ENCODE data around the gene CACTIN.

DNA sequence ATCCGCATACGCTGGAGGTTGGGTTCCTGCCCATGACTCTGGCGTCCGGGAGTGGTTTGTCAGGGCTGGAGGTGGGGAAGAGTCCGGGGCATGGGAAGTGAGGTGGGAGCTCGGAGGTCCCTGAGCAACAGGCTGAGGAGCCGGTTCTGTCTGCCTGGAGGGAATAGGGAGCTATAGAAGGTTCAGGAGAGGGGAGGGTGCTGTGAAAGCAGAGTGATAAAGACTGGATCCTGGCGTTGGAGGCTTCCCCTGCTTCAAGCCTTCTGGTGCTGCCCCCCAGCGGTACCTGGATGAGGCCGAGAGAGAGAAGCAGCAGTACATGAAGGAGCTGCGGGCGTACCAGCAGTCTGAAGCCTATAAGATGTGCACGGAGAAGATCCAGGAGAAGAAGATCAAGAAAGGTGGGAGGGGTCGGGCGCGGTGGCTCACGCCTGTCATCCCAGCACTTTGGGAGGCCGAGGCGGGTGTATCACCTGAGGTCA, 51.3 kb downstream of the CACTIN start:
- no peak for TF ChIP-seq POLR2A (IDR thresholded peaks at IDR 0.05)
- TF ChIP-seq, protein P1, sequence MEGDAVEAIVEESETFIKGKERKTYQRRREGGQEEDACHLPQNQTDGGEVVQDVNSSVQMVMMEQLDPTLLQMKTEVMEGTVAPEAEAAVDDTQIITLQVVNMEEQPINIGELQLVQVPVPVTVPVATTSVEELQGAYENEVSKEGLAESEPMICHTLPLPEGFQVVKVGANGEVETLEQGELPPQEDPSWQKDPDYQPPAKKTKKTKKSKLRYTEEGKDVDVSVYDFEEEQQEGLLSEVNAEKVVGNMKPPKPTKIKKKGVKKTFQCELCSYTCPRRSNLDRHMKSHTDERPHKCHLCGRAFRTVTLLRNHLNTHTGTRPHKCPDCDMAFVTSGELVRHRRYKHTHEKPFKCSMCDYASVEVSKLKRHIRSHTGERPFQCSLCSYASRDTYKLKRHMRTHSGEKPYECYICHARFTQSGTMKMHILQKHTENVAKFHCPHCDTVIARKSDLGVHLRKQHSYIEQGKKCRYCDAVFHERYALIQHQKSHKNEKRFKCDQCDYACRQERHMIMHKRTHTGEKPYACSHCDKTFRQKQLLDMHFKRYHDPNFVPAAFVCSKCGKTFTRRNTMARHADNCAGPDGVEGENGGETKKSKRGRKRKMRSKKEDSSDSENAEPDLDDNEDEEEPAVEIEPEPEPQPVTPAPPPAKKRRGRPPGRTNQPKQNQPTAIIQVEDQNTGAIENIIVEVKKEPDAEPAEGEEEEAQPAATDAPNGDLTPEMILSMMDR (IDR thresholded peaks at IDR 0.05), result no peak
